ENCODE data around the gene CLMN. TPM values are rescaled to one million over a fixed set of nuclear protein-coding genes. Genes with fewer than 3 reads are reported as not detected.

The CLMN gene
- total RNA-seq, 1 donor from 2014 or later, result 6.3 TPM

- no peaks in the 10 kb centered on the region for H3K27me3 ChIP-seq
- no peaks in the 10 kb centered on the region for H3K36me3 ChIP-seq
- Mint-ChIP-seq H3K4me1 (peaks cover 23% of the 10 kb centered on the region), H3K36me3 (no peaks in the 10 kb centered on the region), H3K27ac (no peak overlapping the region), H3K9me3 (peaks cover 9% of the 10 kb centered on the region), H3K4me3 (no peak overlapping the region), H3K27me3 (ENCODE audit: insufficient read depth, low read depth) (peaks cover 4% of the 10 kb centered on the region)
- no peaks in the 10 kb centered on the region for H3K9me3 ChIP-seq (ENCODE audit: low read depth)
- DNase-seq (ENCODE audit: low spot score), result no peak
- H3K4me2 ChIP-seq, result no peak overlapping the region
- H2AFZ ChIP-seq (replicated peaks), result no peak overlapping the region
- H3F3A ChIP-seq (ENCODE audit: low read depth), result no peaks in the 10 kb centered on the region
- H3K4me3 ChIP-seq, result no peak overlapping the region
- H3K79me2 ChIP-seq (ENCODE audit: low read depth), result no peaks in the 10 kb centered on the region
- H3K4me1 ChIP-seq, result no peaks in the 10 kb centered on the region
- H4K20me1 ChIP-seq (ENCODE audit: low read depth), result no peaks in the 10 kb centered on the region
- no peak overlapping the region for H3K27ac ChIP-seq
- no peak for TF ChIP-seq CTCF (IDR thresholded peaks at IDR 0.05)
- TF ChIP-seq EZH2phosphoT487 (IDR thresholded peaks at IDR 0.05), result no peak
- no peak for TF ChIP-seq EZH2 (IDR thresholded peaks at IDR 0.05)
- no peak overlapping the region for H3K9ac ChIP-seq
Measured at GRCh38 chr14:95267306-95267705, 52.4 kb downstream of the CLMN start.

- Histone ChIP-seq H3K36me3 (no peaks in the 10 kb centered on the region), H2AFZ (replicated peaks) (no peak overlapping the region), H3K79me2 (ENCODE audit: low read depth) (no peaks in the 10 kb centered on the region), H3K4me2 (no peak overlapping the region), H3K27ac (no peak overlapping the region), H3K4me3 (no peak overlapping the region), H3K27me3 (no peaks in the 10 kb centered on the region), H3K4me1 (no peaks in the 10 kb centered on the region), H3K9me3 (ENCODE audit: low read depth) (no peaks in the 10 kb centered on the region), H3K9ac (no peak overlapping the region), H4K20me1 (ENCODE audit: low read depth) (no peaks in the 10 kb centered on the region), H3F3A (ENCODE audit: low read depth) (no peaks in the 10 kb centered on the region)
- peaks cover 9% of the 10 kb centered on the region for H3K9me3 Mint-ChIP-seq
- H3K4me1 Mint-ChIP-seq, result peaks cover 34% of the 10 kb centered on the region
- TF ChIP-seq EZH2phosphoT487 (IDR thresholded peaks at IDR 0.05) (no peak), CTCF (IDR thresholded peaks at IDR 0.05) (no peak), EZH2 (IDR thresholded peaks at IDR 0.05) (no peak)
- H3K4me3 Mint-ChIP-seq, result peak overlapping the region; percentile 17
- DNase-seq (ENCODE audit: low spot score), result no peak
- H3K27me3 Mint-ChIP-seq (ENCODE audit: insufficient read depth, low read depth), result peaks cover 4% of the 10 kb centered on the region
- H3K27ac Mint-ChIP-seq, result peak overlapping the region; percentile 80
- H3K36me3 Mint-ChIP-seq, result no peaks in the 10 kb centered on the region
Measured at GRCh38 chr14:95265106-95266094, 54.3 kb downstream of the CLMN start.

- no peaks in the 10 kb centered on the region for H3K36me3 ChIP-seq
- H3K9me3 Mint-ChIP-seq, result peaks cover 9% of the 10 kb centered on the region
- no peaks in the 10 kb centered on the region for H3K36me3 Mint-ChIP-seq
- H3K79me2 ChIP-seq (ENCODE audit: low read depth), result no peaks in the 10 kb centered on the region
- no peak overlapping the region for H3K4me3 Mint-ChIP-seq
- no peaks in the 10 kb centered on the region for H4K20me1 ChIP-seq (ENCODE audit: low read depth)
- no peak overlapping the region for H3K4me3 ChIP-seq
- TF ChIP-seq CTCF (IDR thresholded peaks at IDR 0.05), result no peak
- no peak for TF ChIP-seq EZH2phosphoT487 (IDR thresholded peaks at IDR 0.05)
- TF ChIP-seq EZH2 (IDR thresholded peaks at IDR 0.05), result no peak
- no peak overlapping the region for H3K27ac ChIP-seq
- peak overlapping the region; percentile 29 for H3K27ac Mint-ChIP-seq
- H3F3A ChIP-seq (ENCODE audit: low read depth), result no peaks in the 10 kb centered on the region
- no peaks in the 10 kb centered on the region for H3K27me3 ChIP-seq
- H2AFZ ChIP-seq (replicated peaks), result no peak overlapping the region
- H3K27me3 Mint-ChIP-seq (ENCODE audit: insufficient read depth, low read depth), result peaks cover 4% of the 10 kb centered on the region
- H3K4me1 ChIP-seq, result no peaks in the 10 kb centered on the region
- H3K9ac ChIP-seq, result no peak overlapping the region
- no peaks in the 10 kb centered on the region for H3K9me3 ChIP-seq (ENCODE audit: low read depth)
- peaks cover 34% of the 10 kb centered on the region for H3K4me1 Mint-ChIP-seq
- H3K4me2 ChIP-seq, result no peak overlapping the region
- DNase-seq (ENCODE audit: low spot score), result no peak
Measured at GRCh38 chr14:95264271-95264973, 55.3 kb downstream of the CLMN start.

Measured in neural progenitor cell (in vitro differentiated cells).